Measurements from ENCODE around the gene COL5A1.

GRCh38 chr9:134655101-134655500 lies 13.5 kb downstream of the COL5A1 start:
- TF ChIP-seq CTCF (IDR thresholded peaks at IDR 0.05) (no peak), POLR2A (IDR thresholded peaks at IDR 0.05) (no peak)

All from heart left ventricle (tissue), 13 donors.